Central memory CD4-positive, alpha-beta T cell (primary cell): Measurements from ENCODE around the gene OLIG1.

ENCODE experiments used
- DNase-seq: peaks from one replicate; pipeline ENCODE4 v3.0.0; 2022
- total RNA-seq, 3 experiments: gene quantifications; one replicate each; lab custom pipeline; 2026; lab: John Stamatoyannopoulos, UW

Gene OLIG1
- 0 reads per million in 3 experiments for total RNA-seq

- no peak for DNase-seq
These were observed at the start of gene OLIG1 for GRCh38 chr21:33069994-33070743. Gene OLIG1, plus strand, starts transcription at chr21:33070141. Its CDS starts 106 bp downstream, at chr21:33070247.

- no peak for DNase-seq
These were observed 49.3 kb upstream of the OLIG1 start for GRCh38 chr21:33020558-33021100.

GRCh38 chr21:33021150-33021549, 48.8 kb upstream of the OLIG1 start:
- no peak for DNase-seq

GRCh38 chr21:33021667-33022066, 48.3 kb upstream of the OLIG1 start:
- no peak for DNase-seq

- DNase-seq = no peak
These were observed 47.5 kb upstream of the OLIG1 start for GRCh38 chr21:33022489-33022827.

- no peak for DNase-seq
These were observed 46.9 kb upstream of the OLIG1 start for GRCh38 chr21:33022828-33023573.

- no peak for DNase-seq
These were observed 46.3 kb upstream of the OLIG1 start for GRCh38 chr21:33023574-33024200.

GRCh38 chr21:33024201-33025103, 45.5 kb upstream of the OLIG1 start:
- DNase-seq = no peak

- no peak for DNase-seq
These were observed 44.8 kb upstream of the OLIG1 start for GRCh38 chr21:33025106-33025488.

GRCh38 chr21:33025489-33026442, 44.2 kb upstream of the OLIG1 start, which contains the start of gene OLIG2:
Gene OLIG2, plus strand, starts transcription at chr21:33025935. Its CDS starts 928 bp downstream, at chr21:33026863.
- no peak for DNase-seq

- DNase-seq = no peak
These were observed 43.5 kb upstream of the OLIG1 start for GRCh38 chr21:33026443-33026858.

GRCh38 chr21:33026878-33027400, 43.0 kb upstream of the OLIG1 start:
- DNase-seq = no peak

- no peak for DNase-seq
These were observed 42.3 kb upstream of the OLIG1 start for GRCh38 chr21:33027401-33028286.

GRCh38 chr21:33028287-33028670, 41.7 kb upstream of the OLIG1 start:
- DNase-seq = no peak

GRCh38 chr21:33028773-33029384, 41.1 kb upstream of the OLIG1 start:
- no peak for DNase-seq

- no peak for DNase-seq
These were observed 40.5 kb upstream of the OLIG1 start for GRCh38 chr21:33029385-33029921.

- DNase-seq = no peak
These were observed 39.9 kb upstream of the OLIG1 start for GRCh38 chr21:33029975-33030461.

- DNase-seq = no peak
These were observed 39.3 kb upstream of the OLIG1 start for GRCh38 chr21:33030633-33031032.
